ENCODE measurements around the gene TOM1L2.

DNA sequence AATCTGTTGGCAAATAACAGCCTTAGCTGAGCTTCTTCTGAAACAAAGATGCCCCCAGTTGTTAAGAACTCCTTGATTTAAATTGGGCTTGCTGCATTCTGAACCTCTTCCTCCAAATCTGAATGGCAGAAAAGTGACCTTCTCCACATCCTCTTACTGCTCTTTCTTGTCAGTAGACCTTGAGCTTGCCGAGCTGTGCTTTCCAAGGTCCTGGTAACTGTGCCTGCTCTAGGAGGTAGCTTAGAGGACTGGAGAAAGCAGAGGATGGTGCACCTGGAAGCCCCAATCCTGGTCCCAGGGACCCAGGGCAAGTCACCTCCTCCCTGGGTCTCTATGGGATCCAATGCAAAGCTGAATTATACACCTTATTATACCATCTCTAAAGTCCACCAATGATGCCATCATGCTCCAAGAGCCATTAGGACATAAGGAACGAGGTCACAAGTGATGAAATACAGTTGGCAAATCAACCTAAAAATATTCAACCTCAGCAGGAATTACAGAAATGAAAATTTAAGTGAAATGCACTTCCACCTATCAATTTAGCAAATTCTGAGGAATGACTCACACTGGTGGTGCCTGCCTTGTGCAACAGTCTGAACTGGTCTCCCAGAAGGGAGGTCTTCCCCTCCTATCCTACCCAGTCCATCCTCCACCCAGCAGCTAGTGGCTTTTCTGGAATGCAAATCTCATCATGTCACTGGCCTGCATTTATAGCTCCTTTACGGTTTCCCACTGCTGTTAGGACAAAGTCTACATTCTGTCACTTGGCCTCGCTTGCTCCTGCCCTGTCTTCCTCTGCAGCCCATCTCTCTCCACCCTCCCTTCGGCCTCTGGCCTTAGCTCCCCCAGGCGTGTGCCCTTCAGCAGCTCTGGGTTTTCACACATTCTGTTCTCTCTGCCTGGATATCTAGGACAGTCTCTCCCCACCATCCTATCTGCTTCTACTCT is 36.6 kb downstream of the TOM1L2 start:
- TF ChIP-seq CTCF (IDR thresholded peaks at IDR 0.05) (no peak), POLR2A (IDR thresholded peaks at IDR 0.05) (no peak)
